Measurements from ENCODE around the gene BBS5. TPM values are rescaled to one million over a fixed set of nuclear protein-coding genes. Genes with fewer than 3 reads are reported as not detected.
A peak's percentile ranks its signal among the peaks of the same experiment; 100 is the strongest.
"Not testable (repeated sequence)": the region's sequence is repeated elsewhere in the genome, so short reads cannot be mapped to it uniquely, and the experiment has no call there.

Gene BBS5
- polyA plus RNA-seq, 1 donor from 2014 or later = 9.1 TPM

- H3K27ac ChIP-seq (ENCODE audit: low read length) = no peak overlapping the region
- no peak overlapping the region for H3K9ac ChIP-seq (ENCODE audit: low read length)
- no peaks in the 10 kb centered on the region for H3K36me3 ChIP-seq (ENCODE audit: insufficient read depth, low read length)
- no peaks in the 10 kb centered on the region for H3K79me2 ChIP-seq (replicated peaks; ENCODE audit: insufficient read depth, low read length)
- H3K27me3 ChIP-seq (ENCODE audit: insufficient read depth, low read depth, low read length) = no peaks in the 10 kb centered on the region
- H3F3A ChIP-seq (ENCODE audit: insufficient read depth, low read length, poor library complexity, severe bottlenecking) = no peaks in the 10 kb centered on the region
- no peaks in the 10 kb centered on the region for H3K9me3 ChIP-seq (ENCODE audit: low read length)
- H4K20me1 ChIP-seq (ENCODE audit: insufficient read depth) = no peaks in the 10 kb centered on the region
- H3K4me3 ChIP-seq (ENCODE audit: low read length) = no peak overlapping the region
- H3K4me2 ChIP-seq (ENCODE audit: low read length) = no peak overlapping the region
- TF ChIP-seq EP300 (conservative IDR thresholded peaks at IDR 0.05; ENCODE audit: poor library complexity, severe bottlenecking) = no peak
- TF ChIP-seq SMC3 (conservative IDR thresholded peaks at IDR 0.05; ENCODE audit: poor library complexity) = peak; percentile 55
- peak; percentile 71 for TF ChIP-seq RAD21 (conservative IDR thresholded peaks at IDR 0.05)
- no peak for TF ChIP-seq REST (IDR thresholded peaks at IDR 0.05; ENCODE audit: borderline replicate concordance)
- TF ChIP-seq, protein P1, sequence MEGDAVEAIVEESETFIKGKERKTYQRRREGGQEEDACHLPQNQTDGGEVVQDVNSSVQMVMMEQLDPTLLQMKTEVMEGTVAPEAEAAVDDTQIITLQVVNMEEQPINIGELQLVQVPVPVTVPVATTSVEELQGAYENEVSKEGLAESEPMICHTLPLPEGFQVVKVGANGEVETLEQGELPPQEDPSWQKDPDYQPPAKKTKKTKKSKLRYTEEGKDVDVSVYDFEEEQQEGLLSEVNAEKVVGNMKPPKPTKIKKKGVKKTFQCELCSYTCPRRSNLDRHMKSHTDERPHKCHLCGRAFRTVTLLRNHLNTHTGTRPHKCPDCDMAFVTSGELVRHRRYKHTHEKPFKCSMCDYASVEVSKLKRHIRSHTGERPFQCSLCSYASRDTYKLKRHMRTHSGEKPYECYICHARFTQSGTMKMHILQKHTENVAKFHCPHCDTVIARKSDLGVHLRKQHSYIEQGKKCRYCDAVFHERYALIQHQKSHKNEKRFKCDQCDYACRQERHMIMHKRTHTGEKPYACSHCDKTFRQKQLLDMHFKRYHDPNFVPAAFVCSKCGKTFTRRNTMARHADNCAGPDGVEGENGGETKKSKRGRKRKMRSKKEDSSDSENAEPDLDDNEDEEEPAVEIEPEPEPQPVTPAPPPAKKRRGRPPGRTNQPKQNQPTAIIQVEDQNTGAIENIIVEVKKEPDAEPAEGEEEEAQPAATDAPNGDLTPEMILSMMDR (IDR thresholded peaks at IDR 0.05; ENCODE audit: poor library complexity, severe bottlenecking) = peak; percentile 62
- H3K9me2 ChIP-seq (ENCODE audit: insufficient read depth, low read length) = no peaks in the 10 kb centered on the region
- no peak overlapping the region for H2AFZ ChIP-seq (ENCODE audit: low read depth, low read length)
Observed at GRCh38 chr2:169452080-169452479, 27.2 kb upstream of the BBS5 start.

- not testable (repeated sequence) for H4K20me1 ChIP-seq (ENCODE audit: insufficient read depth); H3K9ac ChIP-seq (ENCODE audit: low read length); H3K79me2 ChIP-seq (replicated peaks; ENCODE audit: insufficient read depth, low read length); H3K9me2 ChIP-seq (ENCODE audit: insufficient read depth, low read length); H3K4me3 ChIP-seq (ENCODE audit: low read length); H3K9me3 ChIP-seq (ENCODE audit: low read length); H3F3A ChIP-seq (ENCODE audit: insufficient read depth, low read length, poor library complexity, severe bottlenecking); H3K27ac ChIP-seq (ENCODE audit: low read length); H2AFZ ChIP-seq (ENCODE audit: low read depth, low read length); H3K4me2 ChIP-seq (ENCODE audit: low read length); H3K36me3 ChIP-seq (ENCODE audit: insufficient read depth, low read length); H3K27me3 ChIP-seq (ENCODE audit: insufficient read depth, low read depth, low read length)
Observed at GRCh38 chr2:169453044-169453443, 26.2 kb upstream of the BBS5 start.

GRCh38 chr2:169461143-169461542, 18.2 kb upstream of the BBS5 start:
- Histone ChIP-seq H2AFZ (ENCODE audit: low read depth, low read length) (no peak overlapping the region), H3K36me3 (ENCODE audit: insufficient read depth, low read length) (no peaks in the 10 kb centered on the region), H3K9ac (ENCODE audit: low read length) (no peak overlapping the region), H4K20me1 (ENCODE audit: insufficient read depth) (no peaks in the 10 kb centered on the region), H3K27ac (ENCODE audit: low read length) (no peak overlapping the region), H3K9me3 (ENCODE audit: low read length) (no peaks in the 10 kb centered on the region), H3K79me2 (replicated peaks; ENCODE audit: insufficient read depth, low read length) (no peaks in the 10 kb centered on the region), H3K4me3 (ENCODE audit: low read length) (no peak overlapping the region), H3F3A (ENCODE audit: insufficient read depth, low read length, poor library complexity, severe bottlenecking) (no peaks in the 10 kb centered on the region), H3K27me3 (ENCODE audit: insufficient read depth, low read depth, low read length) (no peaks in the 10 kb centered on the region), H3K9me2 (ENCODE audit: insufficient read depth, low read length) (no peaks in the 10 kb centered on the region), H3K4me2 (ENCODE audit: low read length) (no peak overlapping the region)
- no peak for TF ChIP-seq EZH2 (IDR thresholded peaks at IDR 0.05; ENCODE audit: borderline replicate concordance, insufficient read depth, low read length, poor library complexity, severe bottlenecking)
- TF ChIP-seq TAF1 (IDR thresholded peaks at IDR 0.05; ENCODE audit: low read depth) = no peak
- TF ChIP-seq POLR2AphosphoS5 (IDR thresholded peaks at IDR 0.05) = no peak
- no peak for TF ChIP-seq RAD21 (conservative IDR thresholded peaks at IDR 0.05)
- TF ChIP-seq MXI1 (conservative IDR thresholded peaks at IDR 0.05; ENCODE audit: poor library complexity, severe bottlenecking) = no peak
- no peak for TF ChIP-seq EP300 (conservative IDR thresholded peaks at IDR 0.05; ENCODE audit: poor library complexity, severe bottlenecking)
- TF ChIP-seq, protein P1 (IDR thresholded peaks at IDR 0.05; ENCODE audit: poor library complexity, severe bottlenecking) = no peak
- no peak for TF ChIP-seq REST (IDR thresholded peaks at IDR 0.05; ENCODE audit: borderline replicate concordance)
- no peak for TF ChIP-seq SMC3 (conservative IDR thresholded peaks at IDR 0.05; ENCODE audit: poor library complexity)

Measured in neural cell (in vitro differentiated cells).